ENCODE measurements around the gene CFL2. TPM values are rescaled to one million over a fixed set of nuclear protein-coding genes. Genes with fewer than 3 reads are reported as not detected.

CFL2 gene
- total RNA-seq, result 59.8 and 65.6 TPM in 2 replicates

GRCh38 chr14:34714320-34715126 lies at the start of gene CFL2:
Gene CFL2 (minus strand): TSS chr14:34714593. CDS start chr14:34714540, 53 bp downstream.

Small RNA genes lying within 50 kb of the gene (small RNA-seq; reads per million reads assigned to genes)
- gene RNU6-1261P, result not detected

Other genes with a start within 250 kb of the CFL2 start
- 34.8 and 36.3 TPM in 2 replicates for gene EAPP, start 174.9 kb downstream of the CFL2 start, total RNA-seq
- gene SNX6, start 84.4 kb downstream of the CFL2 start, total RNA-seq, result 127 and 144 TPM in 2 replicates
- gene BAZ1A, start 160.8 kb upstream of the CFL2 start, total RNA-seq, result 36.9 and 44.0 TPM in 2 replicates